H1 (cell line): ENCODE data around the gene UBASH3A. TPM values are rescaled to one million over a fixed set of nuclear protein-coding genes. Genes with fewer than 3 reads are reported as not detected.
A peak's percentile ranks its signal among the peaks of the same experiment; 100 is the strongest.

Experiments used
- CTCF ChIA-PET: fragments of 300-600 bp; sonication (Branson Sonifier 250); formaldehyde crosslinking; loops from one replicate; lab custom pipeline; 2021; ENCODE audit not compliant: partially characterized antibody; lab: Charles Lee
- POLR2A ChIA-PET: fragments of 300-600 bp; sonication (Branson Sonifier 250); formaldehyde crosslinking; loops from one replicate; lab custom pipeline; 2021; ENCODE audit warnings: inconsistent platforms; ENCODE audit not compliant: partially characterized antibody; lab: Charles Lee
- DNase-seq, 2 experiments: peaks; one replicate each; pipeline versions ENCODE4 v3.0.0 to v3.0.0-alpha.2; 2010 to 2022; ENCODE audit warnings: low spot score in 2 of 2, low read depth in 1 of 2, mixed read lengths in 1 of 2
- FAIRE-seq: peaks from 2 replicates; lab custom pipeline; 2011; peaks lifted over from hg19 to GRCh38; lab: Jason Lieb, UNC
- H2AFZ ChIP-seq: 2 replicates; pipeline ENCODE4 v1.8.1; 2012; ENCODE audit warnings: low read length, inconsistent platforms
- H2AK5ac ChIP-seq: 2 replicates; pipeline ENCODE4 v1.6.1; 2013; ENCODE audit warnings: low read depth, low read length
- H2BK120ac ChIP-seq: replicated peaks from 2 replicates; pipeline ENCODE3; 2013; ENCODE audit warnings: low read depth, low read length, inconsistent platforms
- H2BK12ac ChIP-seq: 2 replicates; pipeline ENCODE4 v1.6.1; 2013; ENCODE audit warnings: low read depth, low read length
- H2BK15ac ChIP-seq: 2 replicates; pipeline ENCODE4 v1.6.1; 2013; ENCODE audit warnings: low read length
- H2BK20ac ChIP-seq: 2 replicates; pipeline ENCODE4 v1.6.1; 2013; ENCODE audit warnings: low read length
- H2BK5ac ChIP-seq: 2 replicates; pipeline ENCODE4 v1.6.1; 2013; ENCODE audit warnings: low read depth, low read length
- H3K14ac ChIP-seq: 2 replicates; pipeline ENCODE4 v1.6.1; 2013; ENCODE audit warnings: inconsistent platforms; ENCODE audit not compliant: insufficient read length
- H3K18ac ChIP-seq: 2 replicates; pipeline ENCODE4 v1.6.1; 2013; ENCODE audit warnings: low read length; ENCODE audit errors: extremely low read depth
- H3K23ac ChIP-seq: 2 replicates; pipeline ENCODE4 v1.6.1; 2013; ENCODE audit warnings: inconsistent platforms; ENCODE audit not compliant: insufficient read length
- H3K23me2 ChIP-seq: 2 replicates; pipeline ENCODE4 v1.6.1; 2013; ENCODE audit warnings: low read depth, low read length
- H3K27ac ChIP-seq: 2 replicates; pipeline ENCODE4 v1.6.1; 2011; ENCODE audit warnings: low read depth, low read length, inconsistent platforms
- H3K27me3 ChIP-seq, 4 experiments: replicated peaks in 1 of 4; 1 replicate in 1 of 4; 2 replicates in 3 of 4; pipeline versions ENCODE4 v1.6.1 to v1.8.1; 2011 to 2013; ENCODE audit warnings: low read length in 3 of 4, mild to moderate bottlenecking in 3 of 4, inconsistent platforms in 2 of 4, mixed read lengths in 2 of 4, moderate library complexity in 1 of 4; ENCODE audit not compliant: control insufficient read depth in 3 of 4, insufficient read depth in 3 of 4; ENCODE audit errors: extremely low read depth in 1 of 4
- H3K36me3 ChIP-seq, 4 experiments: 2 replicates each; pipeline versions ENCODE4 v1.6.1 to v1.8.1; 2011 to 2013; ENCODE audit warnings: mild to moderate bottlenecking in 4 of 4, low read length in 3 of 4, moderate library complexity in 2 of 4, control low read depth in 1 of 4, inconsistent platforms in 1 of 4; ENCODE audit not compliant: insufficient read depth in 4 of 4, control insufficient read depth in 2 of 4
- H3K4ac ChIP-seq: replicated peaks from 2 replicates; pipeline ENCODE3; 2013; ENCODE audit warnings: low read length, low read depth, mixed read lengths, inconsistent platforms; ENCODE audit not compliant: insufficient read length
- H3K4me1 ChIP-seq, 4 experiments: replicated peaks in 1 of 4; 1 replicate in 1 of 4; 2 replicates in 3 of 4; pipeline versions ENCODE4 v1.6.1 to v1.8.1; 2011 to 2013; ENCODE audit warnings: low read length in 3 of 4, inconsistent platforms in 2 of 4, mixed read lengths in 1 of 4; ENCODE audit not compliant: insufficient read depth in 4 of 4, control insufficient read depth in 3 of 4
- H3K4me2 ChIP-seq, 2 experiments: 2 replicates each; pipeline versions ENCODE4 v1.6.1 to v1.8.1; 2011 to 2013; ENCODE audit warnings: low read depth in 2 of 2, low read length in 2 of 2, control low read depth in 1 of 2, inconsistent platforms in 1 of 2, mild to moderate bottlenecking in 1 of 2; ENCODE audit not compliant: insufficient read depth in 1 of 2
- H3K4me3 ChIP-seq, 4 experiments: fragments of 200-600, 300-600 bp in 1 of 4; sonication (generic), shearing (Covaris generic), sonication (Bioruptor Twin) in 1 of 4; 2 replicates each; pipeline versions ENCODE4 v1.5.1 to v1.8.1; 2011 to 2016; ENCODE audit warnings: low read length in 4 of 4, low read depth in 3 of 4, control low read depth in 2 of 4, inconsistent platforms in 2 of 4, mild to moderate bottlenecking in 2 of 4, mixed read lengths in 1 of 4, moderate library complexity in 1 of 4; ENCODE audit not compliant: insufficient read depth in 2 of 4; ENCODE audit errors: extremely low read depth in 1 of 4
- H3K56ac ChIP-seq: replicated peaks from 2 replicates; pipeline ENCODE3; 2013; ENCODE audit warnings: low read depth, mild to moderate bottlenecking, mixed read lengths, low read length, inconsistent platforms; ENCODE audit not compliant: insufficient read length
- H3K79me1 ChIP-seq: 2 replicates; pipeline ENCODE4 v1.6.1; 2013; ENCODE audit warnings: low read depth, low read length, control low read depth
- H3K79me2 ChIP-seq, 2 experiments: 2 replicates each; pipeline versions ENCODE4 v1.6.1 to v1.8.1; 2012 to 2013; ENCODE audit warnings: low read length in 2 of 2, mild to moderate bottlenecking in 2 of 2, inconsistent platforms in 1 of 2; ENCODE audit not compliant: insufficient read depth in 2 of 2, control insufficient read depth in 1 of 2
- H3K9ac ChIP-seq, 4 experiments: replicated peaks in 1 of 4; 1 replicate in 1 of 4; 2 replicates in 3 of 4; pipeline versions ENCODE4 v1.6.1 to v1.8.1; 2011 to 2013; ENCODE audit warnings: low read depth in 3 of 4, low read length in 3 of 4, control low read depth in 2 of 4, mild to moderate bottlenecking in 2 of 4, moderate library complexity in 2 of 4, inconsistent platforms in 1 of 4; ENCODE audit errors: extremely low read depth in 1 of 4
- H3K9me3 ChIP-seq, 2 experiments: 2 replicates each; pipeline versions ENCODE4 v1.6.1 to v1.8.1; 2012 to 2013; ENCODE audit warnings: mild to moderate bottlenecking in 2 of 2, moderate library complexity in 2 of 2, control low read depth in 1 of 2, inconsistent platforms in 1 of 2, low read depth in 1 of 2, low read length in 1 of 2, mixed read lengths in 1 of 2; ENCODE audit not compliant: insufficient read depth in 2 of 2
- H4K20me1 ChIP-seq, 2 experiments: replicated peaks in 1 of 2; 2 replicates each; pipeline versions ENCODE3 to v1.8.1; 2011 to 2013; ENCODE audit warnings: inconsistent platforms in 2 of 2, low read length in 2 of 2, mild to moderate bottlenecking in 1 of 2; ENCODE audit not compliant: insufficient read depth in 2 of 2, control insufficient read depth in 1 of 2
- H4K5ac ChIP-seq: 2 replicates; pipeline ENCODE4 v1.6.1; 2013; ENCODE audit warnings: low read length, low read depth, mixed read lengths, inconsistent platforms; ENCODE audit not compliant: insufficient read length
- H4K8ac ChIP-seq: 2 replicates; pipeline ENCODE4 v1.8.0; 2013; ENCODE audit warnings: mild to moderate bottlenecking, moderate library complexity, low read length, inconsistent platforms; ENCODE audit not compliant: insufficient read depth; ENCODE audit errors: extremely low read depth
- H4K91ac ChIP-seq: replicated peaks from 2 replicates; pipeline ENCODE3; 2013; ENCODE audit warnings: low read length, mixed read lengths, inconsistent platforms; ENCODE audit not compliant: insufficient read length
- BACH1 ChIP-seq: IDR thresholded peaks from 2 replicates; pipeline ENCODE4 v1.6.1; 2012; ENCODE audit warnings: low read length, improper control_type of control experiment
- CBX8 ChIP-seq: fragments of 300-800, 300-1000 bp; sonication (generic); IDR thresholded peaks from 2 replicates; pipeline ENCODE4 v1.7.1; 2016; ENCODE audit warnings: low read depth, low read length, borderline replicate concordance
- CHD2 ChIP-seq: IDR thresholded peaks from 2 replicates; pipeline ENCODE4 v1.6.1; 2012; ENCODE audit warnings: low read length, improper control_type of control experiment
- CREB1 ChIP-seq: IDR thresholded peaks from 2 replicates; pipeline ENCODE4 v1.6.1; 2012; ENCODE audit warnings: inconsistent platforms
- CTBP2 ChIP-seq: IDR thresholded peaks from 2 replicates; pipeline ENCODE4 v1.7.0; 2011; ENCODE audit warnings: borderline replicate concordance, mild to moderate bottlenecking, moderate library complexity, mixed read lengths, low read length; ENCODE audit not compliant: insufficient read depth, insufficient read length
- MAX ChIP-seq: IDR thresholded peaks from 2 replicates; pipeline ENCODE4 v1.6.1; 2012; ENCODE audit warnings: inconsistent platforms
- SP1 ChIP-seq: IDR thresholded peaks from 2 replicates; pipeline ENCODE4 v1.6.1; 2011; ENCODE audit warnings: low read depth, low read length
- SP2 ChIP-seq: IDR thresholded peaks from 2 replicates; pipeline ENCODE4 v1.6.1; 2012; ENCODE audit warnings: mild to moderate bottlenecking, low read length, inconsistent platforms
- TBP ChIP-seq: IDR thresholded peaks from 2 replicates; pipeline ENCODE4 v1.6.1; 2011; ENCODE audit warnings: low read depth, low read length, improper control_type of control experiment
- WGBS, 2 experiments: shearing (Covaris generic) in 1 of 2; methylation state at CpG; one replicate each; pipeline versions ENCODE4 v1.1.6 to v1.1.7; 2013 to 2015; ENCODE audit warnings: low lambda C conversion rate in 2 of 2, mixed read lengths in 2 of 2, inconsistent platforms in 1 of 2, low coverage in 1 of 2, missing lambda C conversion rate in 1 of 2; ENCODE audit not compliant: insufficient replicate concordance in 2 of 2, insufficient coverage in 1 of 2, insufficient read length in 1 of 2; ENCODE audit errors: extremely low coverage in 1 of 2, missing lambda C conversion rate in 1 of 2; 5-methylcytosine and 5-hydroxymethylcytosine counted together
- polyA plus RNA-seq, 7 experiments: library from polyadenylated mRNA; depleted of rRNA in 3 of 7; stranded (reverse) in 5 of 7; unstranded in 2 of 7; fragments of >200 nt in 5 of 7; fragments of 200-250 nt in 2 of 7; gene quantifications; 1 replicate in 5 of 7; 2 replicates in 1 of 7; 4 replicates in 1 of 7; pipeline versions ENCODE4 v1.2.1 to v1.2.3, GENCODE V29; 2011 to 2013; ENCODE audit warnings: missing spikeins in 2 of 7, mixed read lengths in 2 of 7
- total RNA-seq: library from RNA; stranded (reverse); fragmentation: NEBNext Ultra II Directional; extraction: Animal tissue kit (Norgen Biotek cat#: 25700); gene quantifications from 2 replicates; pipeline ENCODE4 v1.2.1, GENCODE V29; 2021

Gene UBASH3A
- total and polyA plus RNA-seq, 2 of the 8 experiments (the other 6 are each of a cell fraction or from before 2014, with no cell fraction given), result not detected

DNA sequence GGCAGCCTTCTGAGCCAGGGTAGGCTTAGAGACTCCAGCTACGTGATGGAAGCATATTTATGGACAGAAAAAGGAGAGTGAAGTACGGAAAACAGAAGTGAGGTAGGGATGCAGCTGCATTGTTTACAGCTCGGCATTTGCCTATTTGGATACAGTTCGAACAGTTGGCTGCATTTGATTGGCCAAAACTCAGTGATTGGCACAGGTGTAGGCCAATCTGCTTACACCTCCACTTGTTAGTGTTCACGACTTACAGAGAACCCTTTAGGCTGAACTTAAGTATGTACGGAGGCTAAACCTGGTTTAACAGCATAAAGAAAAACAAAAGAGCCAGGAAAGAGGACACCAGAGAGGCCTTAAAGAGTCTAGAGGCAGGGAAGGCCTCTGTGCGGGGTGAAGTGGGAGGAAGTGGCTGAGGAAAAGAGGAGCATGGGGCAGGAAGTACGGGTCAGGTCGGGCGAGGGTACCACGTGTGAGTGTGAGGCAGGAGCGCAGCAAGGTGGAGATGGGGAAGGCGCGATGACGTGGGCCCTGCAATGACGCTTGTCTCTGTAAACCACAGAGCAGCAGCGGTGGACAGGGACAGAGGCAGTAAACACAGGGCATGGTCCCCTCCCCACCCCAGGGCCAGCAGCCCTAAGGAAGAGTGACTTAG, 60.3 kb downstream of the UBASH3A start:
- no peak overlapping the region for H4K5ac ChIP-seq
- H3K18ac ChIP-seq, result no peak overlapping the region; the same call in 1 of the 2 replicates
- WGBS, 2 experiments, result 89% methylated on average over 17 of the region's 17 CpGs; no CpG with 5 or more reads in 1 of the 2 experiments
- H3K4ac ChIP-seq, result peak overlapping the region; percentile 13
- H3K9me3 ChIP-seq, result peaks cover 2 to 3% of the 10 kb centered on the region in 2 experiments; a peak in 2 of 4 replicates
- H3K79me1 ChIP-seq, result no peaks in the 10 kb centered on the region
- peak overlapping the region; percentile 97 for H2AFZ ChIP-seq
- H2AK5ac ChIP-seq, result peak overlapping the region; percentile 83
- H3K23ac ChIP-seq, result no peak overlapping the region
- H4K91ac ChIP-seq, result peak overlapping the region; percentile 95
- H2BK5ac ChIP-seq, result peak overlapping the region; percentile 35; the same call in 1 of the 2 replicates
- POLR2A ChIA-PET, result interaction anchor here (1.3 kb wide), 1 partner anchor 10 kb away, joined by 3 read pairs; no protein-coding TSS in a partner anchor
- H2BK12ac ChIP-seq, result peak overlapping the region; percentile 95; the same call in 1 of the 2 replicates
- H4K8ac ChIP-seq, result no peak overlapping the region
- peak overlapping the region in 1 of 4 experiments; percentile 32; a peak in 1 of 7 replicates for H3K9ac ChIP-seq
- peak overlapping the region; percentile 92 for H2BK120ac ChIP-seq
- H2BK15ac ChIP-seq, result peak overlapping the region; percentile 99
- no peaks in the 10 kb centered on the region for H3K79me2 ChIP-seq
- no peak overlapping the region for H3K56ac ChIP-seq
- peaks cover 1 to 13% (median 10%) of the 10 kb centered on the region in 4 experiments; a peak in 6 of 7 replicates for H3K4me1 ChIP-seq
- H3K36me3 ChIP-seq, result no peaks in the 10 kb centered on the region
- H3K27me3 ChIP-seq, result no peaks in the 10 kb centered on the region; a peak in 1 of 7 replicates
- no peaks in the 10 kb centered on the region; the same call in none of the 2 replicates for H3K23me2 ChIP-seq
- TF ChIP-seq CREB1 (no peak), SP1 (peak; percentile 97), CBX8 (no peak), CTBP2 (no peak), TBP (no peak), MAX (0 out of 2 replicates have a peak, but pooled peaks have one; percentile 19), CHD2 (peak; percentile 80), SP2 (peak; percentile 58), BACH1 (no peak)
- H3K27ac ChIP-seq, result no peak overlapping the region
- H3K14ac ChIP-seq, result no peak overlapping the region
- DNase-seq (peak in 1 of 2 experiments; percentile 84), FAIRE-seq (peak; percentile 65)
- no peaks in the 10 kb centered on the region for H4K20me1 ChIP-seq
- CTCF ChIA-PET, result no interaction called here
- no peak overlapping the region for H3K4me3 ChIP-seq
- H2BK20ac ChIP-seq, result peak overlapping the region; percentile 99
- H3K4me2 ChIP-seq, result no peak overlapping the region; a peak in 1 of 4 replicates
